Fibroblast of villous mesenchyme (primary cell): ENCODE data around the gene STUB1. TPM values are rescaled to one million over a fixed set of nuclear protein-coding genes. Genes with fewer than 3 reads are reported as not detected.

ENCODE experiments used
- DNase-seq: peaks from one replicate; pipeline ENCODE4 v3.0.0-alpha.2; 2010; ENCODE audit warnings: low read depth
- H3K4me3 ChIP-seq: 2 replicates; pipeline ENCODE4 v1.5.1; 2011; ENCODE audit warnings: low read depth, mild to moderate bottlenecking, low read length
- total RNA-seq: library from RNA; depleted of rRNA; stranded (reverse); fragments of >200 nt; gene quantifications from 2 replicates; pipeline ENCODE4 v1.2.3, GENCODE V29; 2012
- TF ChIP-seq, protein P1 (sequence below): IDR thresholded peaks from 2 replicates; pipeline ENCODE4 v1.5.1; 2012; ENCODE audit warnings: low read depth, mild to moderate bottlenecking, low read length; ENCODE audit not compliant: insufficient read depth

Gene STUB1
- total RNA-seq, 1 donor: 100 TPM

DNA sequence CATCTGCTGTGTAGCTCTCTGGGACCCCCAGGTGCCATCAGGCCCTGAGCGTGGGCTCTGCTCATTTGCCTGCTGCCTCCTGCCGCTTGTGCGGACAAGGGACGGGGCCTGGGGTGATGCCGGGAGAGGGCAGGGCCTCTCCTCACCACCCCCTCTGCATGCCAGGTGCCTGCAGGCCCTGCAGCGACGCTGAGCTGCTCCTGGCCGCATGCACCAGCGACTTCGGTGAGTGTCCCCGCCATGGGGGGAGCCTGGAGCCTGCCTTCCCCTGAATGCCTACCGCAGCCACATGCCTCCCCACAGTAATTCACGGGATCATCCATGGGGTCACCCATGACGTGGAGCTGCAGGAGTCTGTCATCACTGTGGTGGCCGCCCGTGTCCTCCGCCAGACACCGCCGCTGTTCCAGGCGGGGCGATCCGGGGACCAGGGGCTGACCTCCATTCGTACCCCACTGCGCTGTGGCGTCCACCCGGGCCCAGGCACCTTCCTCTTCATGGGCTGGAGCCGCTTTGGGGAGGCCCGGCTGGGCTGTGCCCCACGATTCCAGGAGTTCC lies 36.6 kb downstream of the STUB1 start:
- H3K4me3 ChIP-seq: no peak overlapping the region
- TF ChIP-seq, protein P1, sequence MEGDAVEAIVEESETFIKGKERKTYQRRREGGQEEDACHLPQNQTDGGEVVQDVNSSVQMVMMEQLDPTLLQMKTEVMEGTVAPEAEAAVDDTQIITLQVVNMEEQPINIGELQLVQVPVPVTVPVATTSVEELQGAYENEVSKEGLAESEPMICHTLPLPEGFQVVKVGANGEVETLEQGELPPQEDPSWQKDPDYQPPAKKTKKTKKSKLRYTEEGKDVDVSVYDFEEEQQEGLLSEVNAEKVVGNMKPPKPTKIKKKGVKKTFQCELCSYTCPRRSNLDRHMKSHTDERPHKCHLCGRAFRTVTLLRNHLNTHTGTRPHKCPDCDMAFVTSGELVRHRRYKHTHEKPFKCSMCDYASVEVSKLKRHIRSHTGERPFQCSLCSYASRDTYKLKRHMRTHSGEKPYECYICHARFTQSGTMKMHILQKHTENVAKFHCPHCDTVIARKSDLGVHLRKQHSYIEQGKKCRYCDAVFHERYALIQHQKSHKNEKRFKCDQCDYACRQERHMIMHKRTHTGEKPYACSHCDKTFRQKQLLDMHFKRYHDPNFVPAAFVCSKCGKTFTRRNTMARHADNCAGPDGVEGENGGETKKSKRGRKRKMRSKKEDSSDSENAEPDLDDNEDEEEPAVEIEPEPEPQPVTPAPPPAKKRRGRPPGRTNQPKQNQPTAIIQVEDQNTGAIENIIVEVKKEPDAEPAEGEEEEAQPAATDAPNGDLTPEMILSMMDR: no peak

DNA sequence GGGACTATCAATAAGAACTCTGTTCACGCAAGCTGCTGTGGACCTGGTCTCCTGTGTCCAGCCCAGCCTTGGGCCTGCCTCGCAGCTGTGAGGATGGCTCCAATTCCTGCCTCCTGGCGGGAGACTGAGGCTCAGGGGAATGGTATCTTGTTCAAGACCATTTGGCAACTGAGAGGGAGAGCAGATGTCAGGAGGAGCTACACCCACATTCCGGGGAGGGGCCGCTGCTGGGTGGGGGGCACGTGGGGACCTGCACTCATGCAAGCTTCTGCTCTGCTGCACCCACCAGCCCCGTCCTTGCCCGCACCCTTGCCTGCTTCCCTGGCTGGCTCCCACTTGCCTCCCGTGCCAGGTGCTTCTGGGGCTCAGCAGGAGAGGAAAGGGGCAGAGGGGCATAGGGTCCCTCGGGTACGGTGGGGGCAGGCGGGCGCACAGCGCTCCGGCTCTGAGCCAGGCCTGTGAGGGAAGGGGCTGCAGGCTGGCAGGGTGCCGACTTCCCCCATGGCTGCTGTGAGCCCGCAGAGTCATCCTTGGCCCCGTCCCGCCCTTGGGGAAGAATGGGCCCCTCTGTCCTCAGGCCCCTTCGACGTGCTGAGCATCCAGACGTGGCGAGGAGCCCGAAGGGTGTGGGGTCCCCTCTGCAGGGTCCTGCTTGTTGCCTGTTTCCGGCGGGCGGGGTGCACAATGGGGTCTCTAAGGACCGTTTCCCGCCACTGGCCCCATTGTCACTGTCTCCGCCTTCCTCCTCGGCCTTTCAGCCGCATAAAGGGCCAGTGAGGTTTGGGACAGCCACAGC lies 37.4 kb downstream of the STUB1 start:
- TF ChIP-seq, protein P1: no peak
- DNase-seq: no peak
- H3K4me3 ChIP-seq: no peak overlapping the region

More for the DNA sequence above, 36.6 kb downstream of the STUB1 start:
- DNase-seq: no peak

DNA sequence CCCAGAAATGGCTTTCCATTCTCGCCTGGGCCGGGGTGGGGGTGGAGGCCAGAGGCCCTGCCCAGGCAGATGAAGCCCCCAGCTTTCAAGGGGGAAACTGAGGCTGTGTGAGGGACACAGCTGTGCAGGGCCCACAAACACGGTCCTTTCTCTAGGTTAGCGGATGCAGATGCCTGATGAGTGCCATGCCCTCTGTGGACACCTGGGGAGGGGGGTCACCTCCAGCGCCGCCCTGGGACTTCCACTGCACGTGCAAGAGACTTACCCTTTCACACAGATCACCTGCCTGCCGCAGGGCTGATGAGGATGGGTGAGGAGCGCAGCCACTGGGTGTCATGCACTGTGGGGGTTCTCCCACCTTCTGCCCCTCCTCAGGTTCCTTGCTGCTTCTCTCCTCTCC lies 38.2 kb downstream of the STUB1 start:
- TF ChIP-seq, protein P1: no peak
- no peak overlapping the region for H3K4me3 ChIP-seq
- DNase-seq: no peak

DNA sequence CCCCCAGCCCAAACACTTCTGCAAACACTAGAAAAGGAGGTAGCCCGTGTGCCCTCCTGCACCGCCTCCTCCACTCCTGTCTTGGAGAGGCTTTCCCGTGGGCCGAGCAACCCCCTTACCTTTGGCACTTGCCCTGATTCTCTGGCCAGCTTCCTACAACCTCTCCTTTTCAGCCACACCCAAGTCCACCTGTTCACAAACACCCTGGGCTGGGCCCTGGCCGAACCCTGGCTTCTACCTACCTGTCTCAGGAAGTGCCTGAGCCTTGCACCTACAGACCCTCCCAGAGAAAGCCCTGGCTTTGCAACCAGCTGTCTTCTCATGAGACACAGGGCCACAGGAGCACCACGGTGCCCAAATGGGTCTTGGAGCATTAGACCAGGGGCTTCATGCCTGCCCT lies 38.7 kb downstream of the STUB1 start:
- H3K4me3 ChIP-seq: no peak overlapping the region
- TF ChIP-seq, protein P1: no peak
- DNase-seq: no peak

DNA sequence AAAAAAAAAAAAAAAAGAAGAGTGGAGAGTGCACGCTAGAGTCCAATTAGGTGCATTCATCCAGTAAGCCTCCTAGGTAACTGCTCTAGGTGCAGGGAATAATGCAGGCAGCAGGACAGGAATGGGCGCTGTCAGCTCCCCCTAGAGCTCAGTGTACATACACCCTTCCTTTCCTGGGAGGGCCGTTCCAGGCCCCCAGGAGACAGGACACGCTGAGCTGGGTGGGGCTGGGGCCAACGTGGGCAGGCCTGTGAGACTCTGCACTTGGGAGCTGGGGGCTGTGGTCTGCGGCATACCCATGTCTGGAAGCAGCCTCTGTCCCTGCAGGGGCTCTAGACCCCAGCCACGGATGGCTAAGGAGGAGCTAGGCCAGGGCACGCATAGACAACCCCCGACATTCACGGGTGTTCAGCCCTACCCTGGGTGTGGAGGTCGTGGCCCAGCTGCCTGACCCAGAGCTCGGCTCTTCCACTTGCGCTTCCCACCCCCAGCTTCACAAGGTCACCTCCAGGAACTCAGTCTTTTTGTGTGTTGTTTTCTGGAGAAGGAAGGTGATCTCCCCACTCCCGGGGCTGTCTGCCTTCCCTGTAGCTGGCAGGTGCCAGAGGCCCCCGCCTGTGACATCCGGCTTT lies 39.7 kb downstream of the STUB1 start:
- TF ChIP-seq, protein P1: peak; percentile 21
- DNase-seq: no peak
- H3K4me3 ChIP-seq: peak overlapping the region; percentile 71

DNA sequence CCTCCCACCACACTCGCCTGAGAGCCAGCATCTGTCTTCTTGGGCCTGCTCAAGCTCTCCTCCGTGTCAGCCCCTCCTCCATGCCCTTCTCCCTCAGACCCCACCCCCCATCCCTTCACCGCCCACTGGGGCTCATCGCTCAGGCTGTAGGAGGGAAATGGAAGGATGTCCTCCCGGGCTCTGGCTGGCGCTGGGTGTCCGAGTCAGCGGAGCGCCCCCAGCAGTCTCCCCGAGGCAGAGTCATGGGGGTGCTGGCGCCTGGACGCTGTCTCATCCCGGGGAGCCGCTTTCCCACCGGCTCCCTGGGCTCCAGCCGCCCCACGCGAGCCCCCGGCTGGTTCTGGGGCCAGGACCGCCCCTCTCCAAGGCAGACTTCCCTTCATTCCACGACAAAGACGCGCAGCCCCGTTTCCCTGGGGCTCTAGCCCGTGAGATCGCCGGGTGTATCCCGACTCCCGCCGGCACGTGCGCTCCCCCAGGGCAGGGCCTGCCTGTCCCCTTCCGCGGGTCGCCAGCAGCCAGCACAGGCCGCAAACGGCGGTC lies 40.3 kb downstream of the STUB1 start:
- TF ChIP-seq, protein P1: peak; percentile 13
- DNase-seq: peak; percentile 83

More for the DNA sequence above, 40.3 kb downstream of the STUB1 start:
- H3K4me3 ChIP-seq: peak overlapping the region; percentile 71
